Activated B cell treated with CpG ODN at 0.5 μM for 24 hours (primary cell): ENCODE measurements around the gene MCUB. TPM values are rescaled to one million over a fixed set of nuclear protein-coding genes. Genes with fewer than 3 reads are reported as not detected.
"Not testable (repeated sequence)": the region's sequence is repeated elsewhere in the genome, so short reads cannot be mapped to it uniquely, and the experiment has no call there.

Source experiments
- ATAC-seq: fragments of 200-7000 bp; cut with Tn5 transposase; one replicate; pipeline ENCODE4 v1.10.0; 2021; ENCODE audit warnings: low read depth, mild to moderate bottlenecking, moderate library complexity
- CTCF ChIA-PET: fragments of 350-600 bp; sonication (Branson Sonifier 250); formaldehyde crosslinking; loops from one replicate; lab custom pipeline; 2021; ENCODE audit warnings: antibody characterized with exemption; lab: Charles Lee
- POLR2A ChIA-PET: fragments of 350-600 bp; sonication (Branson Sonifier 250); formaldehyde crosslinking; loops from one replicate; lab custom pipeline; 2021; ENCODE audit warnings: antibody characterized with exemption; lab: Charles Lee
- DNase-seq: peaks from one replicate; pipeline ENCODE4 v3.0.0; 2022
- H3K27ac Mint-ChIP-seq: one replicate; pipeline ENCODE4 v1.8.0; 2020; ENCODE audit warnings: mixed read lengths
- H3K27me3 Mint-ChIP-seq: one replicate; pipeline ENCODE4 v1.8.0; 2021; ENCODE audit warnings: mixed read lengths
- H3K36me3 Mint-ChIP-seq: one replicate; pipeline ENCODE4 v1.8.0; 2021; ENCODE audit warnings: low read depth, mixed read lengths
- H3K4me1 Mint-ChIP-seq: one replicate; pipeline ENCODE4 v1.8.0; 2021; ENCODE audit warnings: mixed read lengths
- H3K4me3 Mint-ChIP-seq: one replicate; pipeline ENCODE4 v1.8.0; 2020; ENCODE audit warnings: mild to moderate bottlenecking, mixed read lengths
- H3K9me3 Mint-ChIP-seq: one replicate; pipeline ENCODE4 v1.8.0; 2020; ENCODE audit warnings: mixed read lengths
- intact Hi-C: fragments of 100-400 bp; cut with micrococcal nuclease; formaldehyde crosslinking; loops from one replicate; pipeline ENCODE4 v1.15.1; 2024
- total RNA-seq: library from RNA; stranded (reverse); gene quantifications from 2 replicates; pipeline ENCODE4 v1.2.3, GENCODE V29; 2022
- TF ChIP-seq, protein P1 (sequence below): fragments of 200-600 bp; IDR thresholded peaks from one replicate; pipeline ENCODE4 v1.8.0; 2022; ENCODE audit warnings: antibody characterized with exemption, mild to moderate bottlenecking

Gene MCUB
- total RNA-seq, 1 donor from 2014 or later = 28.9 TPM

DNA sequence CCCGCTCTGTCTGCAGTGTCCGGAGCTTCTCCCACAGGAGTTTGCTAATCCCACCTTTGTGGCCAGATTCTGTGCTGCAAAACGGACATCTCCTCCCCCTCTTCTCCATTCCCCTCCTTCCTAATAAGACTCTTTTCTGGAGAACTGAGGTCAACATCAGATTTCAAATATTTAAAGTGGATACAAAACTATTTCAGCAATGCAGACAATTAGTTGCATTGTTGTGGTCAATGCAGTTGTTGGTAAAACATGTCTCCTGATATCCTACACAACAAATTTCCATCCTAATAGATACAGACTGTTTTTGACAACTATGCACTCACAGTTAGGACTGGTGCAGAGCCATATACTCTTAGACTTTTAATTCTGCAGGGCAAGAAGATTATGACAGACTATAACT, 5.1 kb upstream of the MCUB start:
- ATAC-seq = no peak
- no peaks in the 10 kb centered on the region for H3K27me3 Mint-ChIP-seq
- DNase-seq = no peak
- no peak overlapping the region for H3K4me3 Mint-ChIP-seq
- intact Hi-C loops = no loop called here
- peaks cover 12% of the 10 kb centered on the region for H3K4me1 Mint-ChIP-seq
- TF ChIP-seq, protein P1, sequence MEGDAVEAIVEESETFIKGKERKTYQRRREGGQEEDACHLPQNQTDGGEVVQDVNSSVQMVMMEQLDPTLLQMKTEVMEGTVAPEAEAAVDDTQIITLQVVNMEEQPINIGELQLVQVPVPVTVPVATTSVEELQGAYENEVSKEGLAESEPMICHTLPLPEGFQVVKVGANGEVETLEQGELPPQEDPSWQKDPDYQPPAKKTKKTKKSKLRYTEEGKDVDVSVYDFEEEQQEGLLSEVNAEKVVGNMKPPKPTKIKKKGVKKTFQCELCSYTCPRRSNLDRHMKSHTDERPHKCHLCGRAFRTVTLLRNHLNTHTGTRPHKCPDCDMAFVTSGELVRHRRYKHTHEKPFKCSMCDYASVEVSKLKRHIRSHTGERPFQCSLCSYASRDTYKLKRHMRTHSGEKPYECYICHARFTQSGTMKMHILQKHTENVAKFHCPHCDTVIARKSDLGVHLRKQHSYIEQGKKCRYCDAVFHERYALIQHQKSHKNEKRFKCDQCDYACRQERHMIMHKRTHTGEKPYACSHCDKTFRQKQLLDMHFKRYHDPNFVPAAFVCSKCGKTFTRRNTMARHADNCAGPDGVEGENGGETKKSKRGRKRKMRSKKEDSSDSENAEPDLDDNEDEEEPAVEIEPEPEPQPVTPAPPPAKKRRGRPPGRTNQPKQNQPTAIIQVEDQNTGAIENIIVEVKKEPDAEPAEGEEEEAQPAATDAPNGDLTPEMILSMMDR = no peak
- no peak overlapping the region for H3K27ac Mint-ChIP-seq
- no peaks in the 10 kb centered on the region for H3K36me3 Mint-ChIP-seq
- ChIA-PET POLR2A (no interaction called here), CTCF (no interaction called here)
- no peaks in the 10 kb centered on the region for H3K9me3 Mint-ChIP-seq

DNA sequence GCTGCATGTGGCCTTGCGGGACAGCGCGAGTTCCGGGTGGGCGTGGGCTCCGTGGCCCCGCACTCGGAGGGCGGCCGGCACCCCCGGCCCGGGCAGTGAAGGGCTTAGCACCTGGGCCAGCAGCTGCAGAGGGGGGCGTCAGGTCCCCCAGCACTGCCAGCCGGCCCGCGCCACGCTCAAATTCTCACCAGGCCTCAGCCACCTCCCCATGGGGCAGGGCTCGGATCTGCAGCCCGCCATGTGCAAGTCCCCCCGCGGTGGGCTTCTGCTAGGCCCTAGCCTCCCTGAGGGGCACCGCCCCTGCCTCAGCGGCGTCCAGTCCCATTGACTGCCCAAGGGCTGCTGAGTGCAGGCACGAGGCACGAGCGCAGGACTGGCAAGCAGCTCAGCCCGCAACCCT, 2.6 kb upstream of the MCUB start:
- no peak overlapping the region for H3K4me3 Mint-ChIP-seq
- intact Hi-C loops = no loop called here
- no peak overlapping the region for H3K27ac Mint-ChIP-seq
- no peaks in the 10 kb centered on the region for H3K27me3 Mint-ChIP-seq
- ChIA-PET CTCF (no interaction called here), POLR2A (no interaction called here)
- H3K36me3 Mint-ChIP-seq = peaks cover 7% of the 10 kb centered on the region
- DNase-seq (no peak), ATAC-seq (no peak)
- no peaks in the 10 kb centered on the region for H3K9me3 Mint-ChIP-seq
- peaks cover 29% of the 10 kb centered on the region for H3K4me1 Mint-ChIP-seq
- TF ChIP-seq, protein P1 = no peak

DNA sequence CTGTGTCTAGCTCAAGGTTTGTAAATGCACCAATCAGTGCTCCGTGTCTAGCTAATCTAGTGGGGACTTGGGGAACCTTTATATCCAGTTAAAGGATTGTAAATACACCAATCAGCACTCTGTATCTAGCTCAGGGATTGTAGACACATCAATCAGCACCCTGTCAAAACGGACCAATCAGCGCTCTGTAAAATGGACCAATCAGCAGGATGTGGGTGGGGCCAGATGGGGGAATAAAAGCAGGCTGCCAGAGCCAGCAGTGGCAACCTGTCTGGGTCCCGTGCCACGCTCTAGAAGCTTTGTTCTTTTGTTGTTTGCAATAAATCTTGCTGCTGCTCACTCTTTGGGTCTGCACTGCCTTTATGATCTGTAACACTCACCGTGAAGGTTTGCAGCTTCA, 2.0 kb upstream of the MCUB start:
- ATAC-seq, DNase-seq, H3K27me3 Mint-ChIP-seq, intact Hi-C loops, H3K9me3 Mint-ChIP-seq: not testable (repeated sequence)
- H3K36me3 Mint-ChIP-seq = peaks cover 13% of the 10 kb centered on the region
- peak overlapping the region; percentile 38 for H3K4me3 Mint-ChIP-seq
- H3K4me1 Mint-ChIP-seq = peaks cover 35% of the 10 kb centered on the region
- CTCF ChIA-PET = interaction anchor here (1.1 kb wide), 1 partner anchor 135 kb away, joined by 3 read pairs; no protein-coding TSS in a partner anchor
- POLR2A ChIA-PET = interaction anchor here (1.2 kb wide), 1 partner anchor 92 kb away, joined by 3 read pairs; no protein-coding TSS in a partner anchor
- H3K27ac Mint-ChIP-seq = peak overlapping the region; percentile 46

DNA sequence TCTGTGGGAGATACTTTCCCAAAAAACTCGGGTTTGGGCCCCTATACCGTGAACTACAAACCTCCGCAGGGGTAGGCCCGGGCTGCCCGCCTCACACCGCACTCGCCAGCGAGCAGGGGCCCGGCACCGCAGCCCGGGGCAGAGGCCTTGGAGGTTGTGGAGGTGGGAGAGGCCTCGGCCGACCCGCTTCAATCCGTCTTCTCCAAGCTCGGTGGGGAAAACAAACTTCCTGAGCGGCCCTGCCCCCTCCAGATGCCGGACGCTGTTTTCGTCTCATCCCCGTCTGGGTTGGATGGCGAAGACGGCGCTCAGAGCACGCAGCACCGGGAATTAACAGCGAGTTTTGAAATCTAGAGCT, 442 bp upstream of the MCUB start:
- peak overlapping the region; percentile 93 for H3K4me3 Mint-ChIP-seq
- POLR2A ChIA-PET = interaction anchor here (0.6 to 3.0 kb wide), 15 partner anchors 10 to 1839 kb away, joined by 3 to 41 read pairs (median 5); partner anchors contain the start of genes CASP6, PAPSS1, PLA2G12A and SEC24B
- TF ChIP-seq, protein P1 = no peak
- DNase-seq (peak; percentile 52), ATAC-seq (peak; percentile 26)
- no peaks in the 10 kb centered on the region for H3K27me3 Mint-ChIP-seq
- H3K36me3 Mint-ChIP-seq = peaks cover 17% of the 10 kb centered on the region
- peak overlapping the region; percentile 82 for H3K27ac Mint-ChIP-seq
- H3K9me3 Mint-ChIP-seq = no peaks in the 10 kb centered on the region
- H3K4me1 Mint-ChIP-seq = peaks cover 45% of the 10 kb centered on the region
- CTCF ChIA-PET = interaction anchor here (0.7 to 1.2 kb wide), 3 partner anchors 12 to 127 kb away, joined by 3 read pairs; no protein-coding TSS in a partner anchor
- intact Hi-C loops = no loop called here

DNA sequence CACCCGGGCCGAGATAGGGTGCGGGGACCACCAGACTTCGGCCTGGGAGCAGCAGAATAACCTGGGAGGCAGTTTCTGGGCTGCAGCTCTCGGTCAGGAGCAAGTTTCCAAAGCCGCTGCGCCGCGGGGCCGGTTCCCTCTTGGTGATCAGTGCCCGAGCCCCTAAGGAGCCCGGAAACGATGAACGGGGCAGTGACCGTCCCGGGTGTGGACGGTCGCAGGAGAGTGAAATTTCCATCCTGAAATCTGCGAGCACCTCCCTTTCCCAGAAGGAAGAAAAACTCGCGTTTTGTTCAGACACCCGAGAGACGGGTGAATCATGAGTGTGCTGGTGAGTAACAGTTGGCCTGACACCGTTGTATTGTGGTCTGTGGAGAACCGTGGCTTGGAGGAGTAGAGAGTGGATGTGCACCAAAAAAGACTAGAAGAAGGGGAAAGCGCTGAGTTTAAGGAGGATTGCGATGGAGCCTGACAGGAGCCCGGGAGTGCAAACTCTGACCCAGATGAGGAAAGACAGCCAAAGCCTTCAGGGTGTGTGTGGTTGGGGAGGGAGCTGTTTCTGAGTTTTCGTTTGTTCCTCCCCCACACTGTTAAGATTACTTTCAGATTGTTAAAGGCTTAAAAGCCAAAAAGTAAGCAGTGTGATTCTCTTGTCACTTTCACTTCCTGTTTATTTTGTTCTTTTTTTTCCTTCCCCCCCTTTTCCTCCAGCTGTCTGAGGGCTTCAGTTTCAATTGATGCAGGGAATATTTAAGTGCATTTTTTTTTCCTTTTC, 828 bp downstream of the MCUB start:
- ChIA-PET POLR2A (interaction anchor here (0.7 to 3.0 kb wide), 16 partner anchors 9 to 174 kb away, joined by 3 to 41 read pairs (median 4); partner anchors contain the start of genes CASP6, PLA2G12A and SEC24B), CTCF (interaction anchor here (0.9 to 1.4 kb wide), 2 partner anchors 13 to 127 kb away, joined by 3 to 4 read pairs; partner anchors contain the start of gene SEC24B)
- H3K4me1 Mint-ChIP-seq = peaks cover 49% of the 10 kb centered on the region
- peaks cover 22% of the 10 kb centered on the region for H3K36me3 Mint-ChIP-seq
- H3K9me3 Mint-ChIP-seq = no peaks in the 10 kb centered on the region
- TF ChIP-seq, protein P1 = no peak
- H3K27me3 Mint-ChIP-seq = no peaks in the 10 kb centered on the region
- H3K27ac Mint-ChIP-seq = peak overlapping the region; percentile 97
- DNase-seq (peak; percentile 56), ATAC-seq (peak; percentile 60)
- H3K4me3 Mint-ChIP-seq = peak overlapping the region; percentile 93
- intact Hi-C loops = loop anchor here (1.0 to 10.0 kb wide), 9 partner anchors 39 to 1576 kb away; partner anchors contain the start of genes CASP6, ELOVL6, GAR1 and HADH
